HepG2 (cell line): ENCODE data around the gene QRICH2. TPM values are rescaled to one million over a fixed set of nuclear protein-coding genes. Genes with fewer than 3 reads are reported as not detected.

Experiments used
- ARHGAP35 ChIP-seq: sonication (generic); formaldehyde crosslinking; IDR thresholded peaks from 2 replicates; pipeline ENCODE4 v1.9.0; 2022; ENCODE audit warnings: mild to moderate bottlenecking, inconsistent platforms, moderate library complexity, missing genetic modification reagents, borderline replicate concordance
- ASH2L ChIP-seq: fragments of 300-600, 200-600 bp; sonication (generic); IDR thresholded peaks from 2 replicates; pipeline ENCODE4 v1.7.0; 2017; ENCODE audit warnings: low read depth, mild to moderate bottlenecking, moderate library complexity, mixed read lengths, low read length; ENCODE audit not compliant: insufficient read length
- HNF4A ChIP-seq: sonication (generic); formaldehyde crosslinking; IDR thresholded peaks from 2 replicates; pipeline ENCODE4 v1.4.0; 2020; ENCODE audit warnings: missing genetic modification reagents
- PCBP1 ChIP-seq: fragments of 200-400 bp; formaldehyde crosslinking; IDR thresholded peaks from 2 replicates; pipeline ENCODE4 v1.6.1; 2017; ENCODE audit warnings: mild to moderate bottlenecking, low read depth, low read length, borderline replicate concordance
- RERE ChIP-seq: IDR thresholded peaks from 2 replicates; pipeline ENCODE4 v1.6.1; 2016; ENCODE audit warnings: low read depth, missing genetic modification reagents, missing compliant biosample characterization
- SATB2 ChIP-seq: sonication (generic); formaldehyde crosslinking; IDR thresholded peaks from 2 replicates; pipeline ENCODE4 v1.5.0; 2020; ENCODE audit warnings: missing genetic modification reagents
- SOX5 ChIP-seq: IDR thresholded peaks from 2 replicates; pipeline ENCODE4 v1.6.1; 2016; ENCODE audit warnings: borderline replicate concordance
- TBL1XR1 ChIP-seq: fragments of 150-350 bp; IDR thresholded peaks from 2 replicates; pipeline ENCODE4 v1.6.1; 2014; ENCODE audit warnings: borderline replicate concordance, low read length; ENCODE audit not compliant: partially characterized antibody
- TEAD2 ChIP-seq: sonication (generic); formaldehyde crosslinking; IDR thresholded peaks from 2 replicates; pipeline ENCODE4 v1.9.0; 2021; ENCODE audit warnings: missing genetic modification reagents
- ZNF33A ChIP-seq: sonication (generic); formaldehyde crosslinking; IDR thresholded peaks from 2 replicates; pipeline ENCODE4 v1.5.1; 2020; ENCODE audit warnings: missing genetic modification reagents, mild to moderate bottlenecking, moderate library complexity, borderline replicate concordance
- polyA plus RNA-seq, 8 experiments: library from polyadenylated mRNA; depleted of rRNA in 3 of 8; stranded (reverse) in 7 of 8; unstranded in 1 of 8; fragments of >200 nt; fragmentation: Illumina TruSeq in 4 of 8; extraction: Trizol in 4 of 8; gene quantifications; 2 replicates each; pipeline versions ENCODE4 v1.2.1 to v1.2.3, GENCODE V29; 2011 to 2016; ENCODE audit warnings: low read depth in 4 of 8, missing spikeins in 1 of 8, mixed read lengths in 1 of 8; ENCODE audit not compliant: insufficient read depth in 1 of 8
- total RNA-seq, 5 experiments: library from RNA; depleted of rRNA; stranded (reverse); fragments of >200 nt; fragmentation: Illumina TruSeq; extraction: Trizol; gene quantifications; 2 replicates each; pipeline ENCODE4 v1.2.3, GENCODE V29; 2016; ENCODE audit warnings: low read depth in 1 of 5
- TF ChIP-seq, protein P1 (sequence below): sonication (generic); formaldehyde crosslinking; IDR thresholded peaks from 2 replicates; pipeline ENCODE4 v1.8.0; 2022; ENCODE audit warnings: mild to moderate bottlenecking, missing genetic modification reagents, moderate library complexity
- TF ChIP-seq, protein P2 (sequence below): sonication (generic); formaldehyde crosslinking; IDR thresholded peaks from 2 replicates; pipeline ENCODE4 v1.4.0; 2020; ENCODE audit warnings: mild to moderate bottlenecking, missing genetic modification reagents
- TF ChIP-seq, protein P3 (sequence below): sonication (generic); formaldehyde crosslinking; IDR thresholded peaks from 2 replicates; pipeline ENCODE4 v1.5.0; 2020; ENCODE audit warnings: mild to moderate bottlenecking, missing genetic modification reagents, borderline replicate concordance

The QRICH2 gene
- total and polyA plus RNA-seq, 2 of the 13 experiments (the other 11 are each of a cell fraction or from before 2014, with no cell fraction given), result 3.7 to 5.7 TPM

GRCh38 chr17:76264755-76265623, 43.1 kb downstream of the QRICH2 start, which contains the start of gene UBALD2 (continued):
- TF ChIP-seq ZNF33A (no peak), TEAD2 (CRISPR knock-in tag) (no peak), SATB2 (CRISPR knock-in tag) (no peak), ASH2L (peak; percentile 65), SOX5 (CRISPR knock-in tag) (no peak), ARHGAP35 (CRISPR knock-in tag) (0 out of 2 replicates have a peak, but pooled peaks have one; percentile 43), HNF4A (peak; percentile 19; the same call in 1 of the 2 replicates), RERE (CRISPR knock-in tag) (no peak), TBL1XR1 (peak; percentile 79), PCBP1 (peak; percentile 70; the same call in 1 of the 2 replicates)
- TF ChIP-seq, protein P1, sequence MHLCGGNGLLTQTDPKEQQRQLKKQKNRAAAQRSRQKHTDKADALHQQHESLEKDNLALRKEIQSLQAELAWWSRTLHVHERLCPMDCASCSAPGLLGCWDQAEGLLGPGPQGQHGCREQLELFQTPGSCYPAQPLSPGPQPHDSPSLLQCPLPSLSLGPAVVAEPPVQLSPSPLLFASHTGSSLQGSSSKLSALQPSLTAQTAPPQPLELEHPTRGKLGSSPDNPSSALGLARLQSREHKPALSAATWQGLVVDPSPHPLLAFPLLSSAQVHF (CRISPR knock-in tag), result peak; percentile 67; the same call in 1 of the 2 replicates
- TF ChIP-seq, protein P2, sequence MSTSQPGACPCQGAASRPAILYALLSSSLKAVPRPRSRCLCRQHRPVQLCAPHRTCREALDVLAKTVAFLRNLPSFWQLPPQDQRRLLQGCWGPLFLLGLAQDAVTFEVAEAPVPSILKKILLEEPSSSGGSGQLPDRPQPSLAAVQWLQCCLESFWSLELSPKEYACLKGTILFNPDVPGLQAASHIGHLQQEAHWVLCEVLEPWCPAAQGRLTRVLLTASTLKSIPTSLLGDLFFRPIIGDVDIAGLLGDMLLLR, result peak; percentile 76; the same call in 1 of the 2 replicates
- TF ChIP-seq, protein P3, sequence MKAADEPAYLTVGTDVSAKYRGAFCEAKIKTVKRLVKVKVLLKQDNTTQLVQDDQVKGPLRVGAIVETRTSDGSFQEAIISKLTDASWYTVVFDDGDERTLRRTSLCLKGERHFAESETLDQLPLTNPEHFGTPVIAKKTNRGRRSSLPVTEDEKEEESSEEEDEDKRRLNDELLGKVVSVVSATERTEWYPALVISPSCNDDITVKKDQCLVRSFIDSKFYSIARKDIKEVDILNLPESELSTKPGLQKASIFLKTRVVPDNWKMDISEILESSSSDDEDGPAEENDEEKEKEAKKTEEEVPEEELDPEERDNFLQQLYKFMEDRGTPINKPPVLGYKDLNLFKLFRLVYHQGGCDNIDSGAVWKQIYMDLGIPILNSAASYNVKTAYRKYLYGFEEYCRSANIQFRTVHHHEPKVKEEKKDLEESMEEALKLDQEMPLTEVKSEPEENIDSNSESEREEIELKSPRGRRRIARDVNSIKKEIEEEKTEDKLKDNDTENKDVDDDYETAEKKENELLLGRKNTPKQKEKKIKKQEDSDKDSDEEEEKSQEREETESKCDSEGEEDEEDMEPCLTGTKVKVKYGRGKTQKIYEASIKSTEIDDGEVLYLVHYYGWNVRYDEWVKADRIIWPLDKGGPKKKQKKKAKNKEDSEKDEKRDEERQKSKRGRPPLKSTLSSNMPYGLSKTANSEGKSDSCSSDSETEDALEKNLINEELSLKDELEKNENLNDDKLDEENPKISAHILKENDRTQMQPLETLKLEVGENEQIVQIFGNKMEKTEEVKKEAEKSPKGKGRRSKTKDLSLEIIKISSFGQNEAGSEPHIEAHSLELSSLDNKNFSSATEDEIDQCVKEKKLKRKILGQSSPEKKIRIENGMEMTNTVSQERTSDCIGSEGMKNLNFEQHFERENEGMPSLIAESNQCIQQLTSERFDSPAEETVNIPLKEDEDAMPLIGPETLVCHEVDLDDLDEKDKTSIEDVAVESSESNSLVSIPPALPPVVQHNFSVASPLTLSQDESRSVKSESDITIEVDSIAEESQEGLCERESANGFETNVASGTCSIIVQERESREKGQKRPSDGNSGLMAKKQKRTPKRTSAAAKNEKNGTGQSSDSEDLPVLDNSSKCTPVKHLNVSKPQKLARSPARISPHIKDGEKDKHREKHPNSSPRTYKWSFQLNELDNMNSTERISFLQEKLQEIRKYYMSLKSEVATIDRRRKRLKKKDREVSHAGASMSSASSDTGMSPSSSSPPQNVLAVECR (CRISPR knock-in tag), result peak; percentile 76; the same call in 1 of the 2 replicates
